HFFc6 (cell line): ENCODE results near the gene NCOR1. TPM values are rescaled to one million over a fixed set of nuclear protein-coding genes. Genes with fewer than 3 reads are reported as not detected.
"Not testable (repeated sequence)": the region's sequence is repeated elsewhere in the genome, so short reads cannot be mapped to it uniquely, and the experiment has no call there.

Experiments used
- DNase-seq: peaks from one replicate; pipeline ENCODE4 v3.0.0-alpha.2; 2018
- H3K27ac Mint-ChIP-seq: 2 replicates; pipeline ENCODE4 v1.8.0; 2020; ENCODE audit warnings: mild to moderate bottlenecking, mixed read lengths
- H3K27me3 Mint-ChIP-seq: 2 replicates; pipeline ENCODE4 v1.8.0; 2021; ENCODE audit warnings: mild to moderate bottlenecking, moderate library complexity, mixed read lengths; ENCODE audit not compliant: insufficient read depth
- H3K36me3 Mint-ChIP-seq: 2 replicates; pipeline ENCODE4 v1.8.0; 2021; ENCODE audit warnings: low read depth, mixed read lengths
- H3K4me1 Mint-ChIP-seq: 2 replicates; pipeline ENCODE4 v1.8.0; 2020; ENCODE audit warnings: low read depth, mixed read lengths
- H3K4me3 Mint-ChIP-seq: 2 replicates; pipeline ENCODE4 v1.8.0; 2020; ENCODE audit warnings: mild to moderate bottlenecking, moderate library complexity, mixed read lengths
- H3K9me3 Mint-ChIP-seq: 2 replicates; pipeline ENCODE4 v1.8.0; 2020; ENCODE audit warnings: mild to moderate bottlenecking, mixed read lengths
- total RNA-seq, 6 experiments: library from RNA; stranded (reverse); fragmentation: NEBNext Ultra II Directional; extraction: Animal tissue kit (Norgen Biotek cat#: 25700); gene quantifications; 2 replicates in 1 of 6; 3 replicates in 5 of 6; pipeline ENCODE4 v1.2.3, GENCODE V29; 2021
- TF ChIP-seq, protein P1 (sequence below): fragments of 200-600 bp; sonication (generic); IDR thresholded peaks from 2 replicates; pipeline ENCODE4 v1.5.0; 2021; ENCODE audit warnings: antibody characterized with exemption, mild to moderate bottlenecking

NCOR1 gene
- total RNA-seq, 6 experiments from 2014 or later = 103 to 115 (median 111) TPM

- H3K36me3 Mint-ChIP-seq = peaks cover 36% of the 10 kb centered on the region
- H3K4me1 Mint-ChIP-seq = peaks cover 35% of the 10 kb centered on the region
- no peaks in the 10 kb centered on the region for H3K9me3 Mint-ChIP-seq
- DNase-seq = no peak
- no peak overlapping the region for H3K27ac Mint-ChIP-seq
- peaks cover 3% of the 10 kb centered on the region; the same call in 1 of the 2 replicates for H3K27me3 Mint-ChIP-seq
- TF ChIP-seq, protein P1, sequence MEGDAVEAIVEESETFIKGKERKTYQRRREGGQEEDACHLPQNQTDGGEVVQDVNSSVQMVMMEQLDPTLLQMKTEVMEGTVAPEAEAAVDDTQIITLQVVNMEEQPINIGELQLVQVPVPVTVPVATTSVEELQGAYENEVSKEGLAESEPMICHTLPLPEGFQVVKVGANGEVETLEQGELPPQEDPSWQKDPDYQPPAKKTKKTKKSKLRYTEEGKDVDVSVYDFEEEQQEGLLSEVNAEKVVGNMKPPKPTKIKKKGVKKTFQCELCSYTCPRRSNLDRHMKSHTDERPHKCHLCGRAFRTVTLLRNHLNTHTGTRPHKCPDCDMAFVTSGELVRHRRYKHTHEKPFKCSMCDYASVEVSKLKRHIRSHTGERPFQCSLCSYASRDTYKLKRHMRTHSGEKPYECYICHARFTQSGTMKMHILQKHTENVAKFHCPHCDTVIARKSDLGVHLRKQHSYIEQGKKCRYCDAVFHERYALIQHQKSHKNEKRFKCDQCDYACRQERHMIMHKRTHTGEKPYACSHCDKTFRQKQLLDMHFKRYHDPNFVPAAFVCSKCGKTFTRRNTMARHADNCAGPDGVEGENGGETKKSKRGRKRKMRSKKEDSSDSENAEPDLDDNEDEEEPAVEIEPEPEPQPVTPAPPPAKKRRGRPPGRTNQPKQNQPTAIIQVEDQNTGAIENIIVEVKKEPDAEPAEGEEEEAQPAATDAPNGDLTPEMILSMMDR = no peak
- no peak overlapping the region for H3K4me3 Mint-ChIP-seq
These were observed 27.7 kb downstream of the NCOR1 start for GRCh38 chr17:16187642-16188041.

GRCh38 chr17:16181581-16181980 lies 33.8 kb downstream of the NCOR1 start:
- Mint-ChIP-seq H3K9me3 (no peaks in the 10 kb centered on the region), H3K27ac (no peak overlapping the region; the same call in 1 of the 2 replicates), H3K4me1 (peaks cover 25% of the 10 kb centered on the region), H3K4me3 (no peak overlapping the region), H3K27me3 (no peaks in the 10 kb centered on the region), H3K36me3 (peaks cover 42% of the 10 kb centered on the region)
- no peak for DNase-seq
- TF ChIP-seq, protein P1 = no peak

DNA sequence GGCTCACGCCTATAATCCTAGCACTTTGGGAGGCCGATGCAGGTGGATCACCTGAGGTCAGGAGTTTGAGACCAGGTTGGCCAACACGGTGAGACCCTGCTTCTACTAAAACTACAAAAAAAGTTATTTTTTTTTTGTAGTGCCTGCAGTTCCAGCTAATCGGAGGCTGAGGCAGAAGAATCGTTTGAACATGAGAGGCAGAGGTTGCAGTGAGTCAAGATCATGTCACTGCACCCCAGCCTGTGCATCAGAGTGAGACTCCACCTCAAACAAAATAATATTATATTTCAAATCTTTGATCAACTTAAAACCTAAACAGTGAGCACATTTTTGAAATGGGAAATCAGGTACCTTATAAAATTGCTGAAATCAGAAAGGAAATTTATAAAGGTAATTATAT lies 36.5 kb downstream of the NCOR1 start:
- no peak for DNase-seq
- peaks cover 21% of the 10 kb centered on the region for H3K36me3 Mint-ChIP-seq
- H3K4me1 Mint-ChIP-seq = peaks cover 19% of the 10 kb centered on the region; the same call in 1 of the 2 replicates
- H3K4me3 Mint-ChIP-seq = no peak overlapping the region
- H3K9me3 Mint-ChIP-seq = no peaks in the 10 kb centered on the region
- no peaks in the 10 kb centered on the region for H3K27me3 Mint-ChIP-seq
- TF ChIP-seq, protein P1 = no peak
- H3K27ac Mint-ChIP-seq = no peak overlapping the region

- H3K36me3 Mint-ChIP-seq = peaks cover 16% of the 10 kb centered on the region
- DNase-seq = no peak
- H3K9me3 Mint-ChIP-seq = no peaks in the 10 kb centered on the region
- TF ChIP-seq, protein P1 = no peak
- no peak overlapping the region for H3K27ac Mint-ChIP-seq
- no peak overlapping the region for H3K4me3 Mint-ChIP-seq
- peaks cover 3% of the 10 kb centered on the region; the same call in 1 of the 2 replicates for H3K4me1 Mint-ChIP-seq
- no peaks in the 10 kb centered on the region for H3K27me3 Mint-ChIP-seq
These were observed 43.7 kb downstream of the NCOR1 start for GRCh38 chr17:16171613-16172012.

DNA sequence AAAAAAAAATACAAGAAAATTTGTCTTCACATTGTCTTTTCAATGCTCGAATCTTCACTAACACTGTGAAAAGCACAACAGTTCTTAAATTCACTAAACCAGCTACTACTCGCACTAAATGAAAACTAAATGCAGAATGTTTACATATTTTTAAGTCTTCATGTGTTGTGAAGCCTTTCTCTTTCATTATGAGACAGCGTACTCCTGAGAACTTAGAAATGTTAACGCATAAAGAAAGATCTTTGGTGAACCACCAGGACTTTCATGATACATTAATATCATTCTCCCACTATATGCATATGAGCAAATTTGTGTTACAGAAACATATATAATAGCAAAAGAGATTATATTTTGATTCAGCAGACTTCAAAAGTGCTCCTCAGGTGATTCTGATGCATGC lies 48.6 kb downstream of the NCOR1 start:
- H3K4me3 Mint-ChIP-seq = not testable (repeated sequence)
- H3K36me3 Mint-ChIP-seq = peaks cover 41% of the 10 kb centered on the region

GRCh38 chr17:16158714-16159113 lies 56.6 kb downstream of the NCOR1 start:
- H3K27ac Mint-ChIP-seq = peak overlapping the region; percentile 16; the same call in 1 of the 2 replicates

More for the DNA sequence above, 48.6 kb downstream of the NCOR1 start:
- H3K4me1 Mint-ChIP-seq, H3K27ac Mint-ChIP-seq, H3K27me3 Mint-ChIP-seq, H3K9me3 Mint-ChIP-seq, DNase-seq: not testable (repeated sequence)

More at GRCh38 chr17:16158714-16159113, 56.6 kb downstream of the NCOR1 start:
- Mint-ChIP-seq H3K27me3 (no peaks in the 10 kb centered on the region), H3K4me1 (peaks cover 7% of the 10 kb centered on the region), H3K9me3 (no peaks in the 10 kb centered on the region), H3K4me3 (no peak overlapping the region), H3K36me3 (peaks cover 42% of the 10 kb centered on the region)
- no peak for DNase-seq
- TF ChIP-seq, protein P1 = no peak
